Sigmoid colon (tissue), 4 donors: ENCODE data around the gene CAMK4.
"Not testable (repeated sequence)": the region's sequence is repeated elsewhere in the genome, so short reads cannot be mapped to it uniquely, and the experiment has no call there.

Source experiments
- CTCF ChIP-seq, 4 experiments: fragments of 450-650 bp in 3 of 4; fragments of 200-600 bp in 1 of 4; IDR thresholded peaks; one replicate each; pipeline ENCODE4 v1.5.1; 2016 to 2019; ENCODE audit warnings: antibody characterized with exemption in 4 of 4, mild to moderate bottlenecking in 3 of 4, moderate library complexity in 2 of 4
- EP300 ChIP-seq, 4 donors: sonication (generic); formaldehyde crosslinking; IDR thresholded peaks; one replicate each; pipeline ENCODE4 v1.6.1; 2017; ENCODE audit warnings: antibody characterized with exemption in 4 of 4
- POLR2A ChIP-seq, 2 donors: fragments of 450-650 bp; IDR thresholded peaks; one replicate each; pipeline ENCODE4 v1.6.1; 2016; ENCODE audit warnings: antibody characterized with exemption in 2 of 2, mild to moderate bottlenecking in 2 of 2, moderate library complexity in 2 of 2
- POLR2AphosphoS5 ChIP-seq, 4 donors: sonication (generic); formaldehyde crosslinking; IDR thresholded peaks; one replicate each; pipeline ENCODE4 v1.6.1; 2017; ENCODE audit warnings: antibody characterized with exemption in 4 of 4

- not testable (repeated sequence) for TF ChIP-seq CTCF, EP300, POLR2A, POLR2AphosphoS5 (IDR thresholded peaks at IDR 0.05)
These were observed 134.5 kb downstream of the CAMK4 start for GRCh38 chr5:111358726-111359125.
